Epithelial cell of proximal tubule (primary cell): ENCODE data around the gene ETV7. TPM values are rescaled to one million over a fixed set of nuclear protein-coding genes. Genes with fewer than 3 reads are reported as not detected.

Source experiments
- DNase-seq: peaks from one replicate; pipeline ENCODE4 v3.0.0-alpha.2; 2011; ENCODE audit warnings: low read depth
- H3K4me3 ChIP-seq: 2 replicates; pipeline ENCODE4 v1.5.1; 2011; ENCODE audit warnings: low read depth, mild to moderate bottlenecking, low read length
- CTCF ChIP-seq: conservative IDR thresholded peaks from 2 replicates; pipeline ENCODE4 v1.5.1; 2012; ENCODE audit warnings: low read depth, mild to moderate bottlenecking, low read length
- total RNA-seq: library from RNA; depleted of rRNA; stranded (reverse); fragments of >200 nt; gene quantifications from 2 replicates; pipeline ENCODE4 v1.2.3, GENCODE V29; 2015

The ETV7 gene
- total RNA-seq, 1 donor from 2014 or later = 3.2 TPM

- no peak overlapping the region for H3K4me3 ChIP-seq
- TF ChIP-seq CTCF = no peak
- DNase-seq = no peak
Observed at GRCh38 chr6:36378936-36379335, 8.5 kb downstream of the ETV7 start.

GRCh38 chr6:36378243-36378920 is 9.1 kb downstream of the ETV7 start:
- DNase-seq = no peak
- H3K4me3 ChIP-seq = no peak overlapping the region
- no peak for TF ChIP-seq CTCF

GRCh38 chr6:36377594-36377993 is 9.9 kb downstream of the ETV7 start:
- TF ChIP-seq CTCF = no peak
- no peak for DNase-seq
- no peak overlapping the region for H3K4me3 ChIP-seq

- H3K4me3 ChIP-seq = no peak overlapping the region
Observed at GRCh38 chr6:36376742-36377141, 10.7 kb downstream of the ETV7 start.

GRCh38 chr6:36376183-36376582 is 11.3 kb downstream of the ETV7 start:
- no peak for TF ChIP-seq CTCF
- DNase-seq = no peak
- H3K4me3 ChIP-seq = no peak overlapping the region

More at GRCh38 chr6:36376742-36377141, 10.7 kb downstream of the ETV7 start:
- no peak for DNase-seq
- TF ChIP-seq CTCF = no peak

- no peak for TF ChIP-seq CTCF
- DNase-seq = no peak
- no peak overlapping the region for H3K4me3 ChIP-seq
Observed at GRCh38 chr6:36375644-36376155, 11.8 kb downstream of the ETV7 start.

GRCh38 chr6:36374972-36375371 is 12.5 kb downstream of the ETV7 start:
- TF ChIP-seq CTCF = no peak
- DNase-seq = no peak
- H3K4me3 ChIP-seq = no peak overlapping the region
